Suprapubic skin (tissue), 3 donors: ENCODE data around the gene SIAH2.

Experiments used
- CTCF ChIP-seq, 2 donors: fragments of 200-600 bp in 1 of 2; fragments of 450-650 bp in 1 of 2; sonication (generic) in 1 of 2; IDR thresholded peaks; one replicate each; pipeline ENCODE4 v1.5.1; 2016 to 2019; ENCODE audit warnings: antibody characterized with exemption in 2 of 2, mild to moderate bottlenecking in 1 of 2, moderate library complexity in 1 of 2
- POLR2A ChIP-seq, 2 donors: fragments of 450-650 bp; IDR thresholded peaks; one replicate each; pipeline ENCODE4 v1.6.1; 2017; ENCODE audit warnings: antibody characterized with exemption in 2 of 2, mild to moderate bottlenecking in 2 of 2, moderate library complexity in 2 of 2

- no peak for TF ChIP-seq POLR2A (IDR thresholded peaks at IDR 0.05)
- TF ChIP-seq CTCF (IDR thresholded peaks at IDR 0.05), result no peak
Observed at GRCh38 chr3:150691414-150692040, 71.4 kb downstream of the SIAH2 start.
